D721Med (cell line): Measurements from ENCODE around the gene PLIN5.

Source experiments
- DNase-seq: peaks from one replicate; pipeline ENCODE4 v3.0.0; 2011; ENCODE audit warnings: low spot score; ENCODE audit not compliant: insufficient read length
- FAIRE-seq: peaks from 2 replicates; lab custom pipeline; 2011; peaks lifted over from hg19 to GRCh38; lab: Jason Lieb, UNC
- TF ChIP-seq, protein P1 (sequence below): IDR thresholded peaks from 2 replicates; pipeline ENCODE4 v1.5.1; 2012; ENCODE audit warnings: mild to moderate bottlenecking, control low read depth; ENCODE audit not compliant: insufficient read depth; ENCODE audit errors: missing control alignments

PLIN5 gene

DNA sequence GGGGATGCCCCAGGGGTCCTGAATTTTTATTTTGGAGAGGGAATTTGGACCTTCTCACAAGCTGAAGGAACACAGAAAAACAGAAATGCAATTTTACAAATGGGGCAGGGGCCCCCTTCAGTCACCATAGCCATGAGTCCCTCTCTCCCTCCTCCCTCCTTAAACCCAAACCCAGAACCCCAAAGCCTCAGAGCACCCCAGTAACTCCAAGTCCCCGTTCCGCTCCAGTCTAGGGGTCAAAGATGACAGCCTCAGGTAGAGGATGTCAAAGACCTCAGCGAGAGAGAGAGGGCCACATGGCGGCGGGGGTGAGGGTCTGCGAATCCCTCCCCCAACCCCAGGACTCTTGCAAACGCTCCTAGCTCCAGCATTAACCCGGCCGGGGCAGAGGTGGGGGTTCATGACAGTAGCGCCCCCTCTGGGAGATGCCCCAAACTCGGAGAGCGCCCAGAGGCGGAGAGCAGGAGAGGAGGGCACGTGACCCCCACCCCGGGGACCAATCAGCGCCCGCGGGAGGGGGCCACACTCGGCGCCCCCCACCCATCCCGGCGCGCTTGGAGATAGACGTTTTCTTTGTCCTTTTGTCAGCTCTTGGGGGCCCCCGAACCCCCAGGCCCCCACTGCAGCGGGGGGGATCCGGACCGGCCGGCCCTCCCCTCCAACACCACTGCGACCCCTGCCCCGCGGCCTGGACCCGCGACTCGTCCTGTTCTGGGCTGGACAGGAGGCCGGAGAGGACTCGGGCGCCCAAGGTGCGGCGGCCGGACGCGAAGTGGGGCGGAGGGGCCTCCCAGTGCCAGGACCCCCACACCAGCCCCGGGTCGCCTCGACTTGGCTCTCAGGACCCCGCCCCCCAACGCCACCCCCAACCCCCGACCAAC lies 45.2 kb upstream of the PLIN5 start:
- TF ChIP-seq, protein P1, sequence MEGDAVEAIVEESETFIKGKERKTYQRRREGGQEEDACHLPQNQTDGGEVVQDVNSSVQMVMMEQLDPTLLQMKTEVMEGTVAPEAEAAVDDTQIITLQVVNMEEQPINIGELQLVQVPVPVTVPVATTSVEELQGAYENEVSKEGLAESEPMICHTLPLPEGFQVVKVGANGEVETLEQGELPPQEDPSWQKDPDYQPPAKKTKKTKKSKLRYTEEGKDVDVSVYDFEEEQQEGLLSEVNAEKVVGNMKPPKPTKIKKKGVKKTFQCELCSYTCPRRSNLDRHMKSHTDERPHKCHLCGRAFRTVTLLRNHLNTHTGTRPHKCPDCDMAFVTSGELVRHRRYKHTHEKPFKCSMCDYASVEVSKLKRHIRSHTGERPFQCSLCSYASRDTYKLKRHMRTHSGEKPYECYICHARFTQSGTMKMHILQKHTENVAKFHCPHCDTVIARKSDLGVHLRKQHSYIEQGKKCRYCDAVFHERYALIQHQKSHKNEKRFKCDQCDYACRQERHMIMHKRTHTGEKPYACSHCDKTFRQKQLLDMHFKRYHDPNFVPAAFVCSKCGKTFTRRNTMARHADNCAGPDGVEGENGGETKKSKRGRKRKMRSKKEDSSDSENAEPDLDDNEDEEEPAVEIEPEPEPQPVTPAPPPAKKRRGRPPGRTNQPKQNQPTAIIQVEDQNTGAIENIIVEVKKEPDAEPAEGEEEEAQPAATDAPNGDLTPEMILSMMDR: peak; percentile 26
- FAIRE-seq: no peak
- DNase-seq: no peak

DNA sequence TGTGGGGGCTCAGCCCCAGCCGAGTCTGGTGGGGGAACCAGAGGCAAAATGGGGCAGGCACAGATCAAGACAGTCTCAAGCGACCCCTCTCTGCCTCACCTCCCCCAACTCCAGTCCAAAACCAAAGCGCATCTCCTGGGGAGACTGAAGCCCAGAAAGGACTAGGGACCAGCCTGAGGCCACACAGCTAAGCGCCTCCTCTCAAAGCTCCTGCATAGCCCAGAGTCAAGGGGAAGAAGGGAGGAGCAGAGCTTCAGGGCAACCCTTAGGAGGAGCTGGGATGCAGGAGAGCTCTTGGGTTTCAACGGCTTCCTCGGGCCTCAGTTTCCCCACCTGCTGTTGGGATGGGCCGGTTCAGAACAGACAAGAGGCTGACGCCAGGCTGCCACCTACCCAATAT lies 44.4 kb upstream of the PLIN5 start:
- TF ChIP-seq, protein P1: no peak
- FAIRE-seq: no peak
- no peak for DNase-seq

DNA sequence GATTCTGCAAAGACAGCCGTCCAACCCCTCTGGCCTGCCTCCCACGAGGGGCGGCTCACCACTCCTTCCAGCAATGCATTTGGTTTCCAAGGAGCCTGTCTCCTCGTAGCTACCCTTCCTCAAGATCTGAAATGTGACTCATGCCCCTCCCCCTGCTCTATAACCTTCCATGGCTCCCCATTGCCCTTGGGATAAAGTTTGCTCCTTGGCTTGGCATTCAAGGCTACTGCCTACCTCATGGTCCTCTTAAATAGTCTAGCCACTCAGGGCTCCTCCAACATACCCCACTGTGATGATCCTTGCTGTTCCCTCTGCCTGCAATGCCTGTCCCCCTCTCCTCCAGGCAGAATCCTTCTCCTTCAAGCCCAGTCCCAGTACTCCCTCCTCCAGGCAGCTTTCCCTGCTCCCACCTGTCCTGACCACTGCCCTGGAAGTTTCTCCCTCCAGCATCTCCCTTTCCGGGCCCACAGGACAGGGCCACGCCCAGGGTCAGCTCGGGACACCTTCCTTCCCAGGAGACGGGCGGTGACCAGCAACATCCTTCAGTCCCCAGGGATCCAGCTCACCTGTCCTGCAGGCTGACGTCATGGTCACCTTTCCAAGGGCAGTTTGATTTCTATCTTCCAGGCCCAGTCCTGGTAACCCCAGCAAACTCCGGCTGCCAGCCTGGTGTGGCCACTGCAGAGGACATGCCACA lies 43.7 kb upstream of the PLIN5 start:
- FAIRE-seq (no peak), DNase-seq (no peak)
- TF ChIP-seq, protein P1: no peak

DNA sequence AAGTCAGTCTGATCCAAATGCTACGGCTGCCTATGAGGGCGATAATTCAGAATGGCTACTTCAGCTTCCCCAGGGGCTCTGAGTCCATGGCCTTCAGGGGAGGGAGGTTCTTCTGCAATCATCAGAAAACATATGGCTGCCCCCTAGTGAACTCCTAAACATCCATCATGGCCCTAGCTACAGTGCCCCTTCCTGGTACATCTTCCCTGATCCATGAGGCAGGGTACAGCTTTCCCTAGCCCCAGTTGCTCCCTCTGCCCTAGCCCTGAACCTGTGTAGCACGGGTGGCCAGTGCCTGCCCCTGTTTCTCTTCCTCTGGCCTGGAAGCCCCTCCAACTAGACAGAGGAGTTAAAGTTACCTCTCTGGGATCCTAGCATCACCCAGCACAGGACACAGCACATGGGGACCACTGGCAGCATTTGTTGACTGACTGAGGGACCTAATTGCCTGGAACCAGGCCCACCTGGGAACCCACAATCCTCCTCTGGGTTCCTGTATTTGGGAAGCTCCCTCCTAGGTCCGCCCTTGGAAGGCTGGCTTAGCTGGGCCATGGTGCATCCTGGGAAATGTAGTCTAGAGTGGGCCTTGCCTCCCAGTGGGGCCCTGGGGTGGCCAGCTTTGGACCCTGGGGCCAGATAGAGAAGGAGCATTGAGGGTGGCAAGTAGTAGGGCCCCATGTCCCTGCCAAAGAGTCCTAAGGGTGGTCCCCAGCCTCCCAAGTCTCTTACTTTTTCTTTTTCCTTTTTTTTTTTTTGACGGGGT lies 42.2 kb upstream of the PLIN5 start:
- no peak for DNase-seq
- FAIRE-seq: no peak
- TF ChIP-seq, protein P1: no peak

DNA sequence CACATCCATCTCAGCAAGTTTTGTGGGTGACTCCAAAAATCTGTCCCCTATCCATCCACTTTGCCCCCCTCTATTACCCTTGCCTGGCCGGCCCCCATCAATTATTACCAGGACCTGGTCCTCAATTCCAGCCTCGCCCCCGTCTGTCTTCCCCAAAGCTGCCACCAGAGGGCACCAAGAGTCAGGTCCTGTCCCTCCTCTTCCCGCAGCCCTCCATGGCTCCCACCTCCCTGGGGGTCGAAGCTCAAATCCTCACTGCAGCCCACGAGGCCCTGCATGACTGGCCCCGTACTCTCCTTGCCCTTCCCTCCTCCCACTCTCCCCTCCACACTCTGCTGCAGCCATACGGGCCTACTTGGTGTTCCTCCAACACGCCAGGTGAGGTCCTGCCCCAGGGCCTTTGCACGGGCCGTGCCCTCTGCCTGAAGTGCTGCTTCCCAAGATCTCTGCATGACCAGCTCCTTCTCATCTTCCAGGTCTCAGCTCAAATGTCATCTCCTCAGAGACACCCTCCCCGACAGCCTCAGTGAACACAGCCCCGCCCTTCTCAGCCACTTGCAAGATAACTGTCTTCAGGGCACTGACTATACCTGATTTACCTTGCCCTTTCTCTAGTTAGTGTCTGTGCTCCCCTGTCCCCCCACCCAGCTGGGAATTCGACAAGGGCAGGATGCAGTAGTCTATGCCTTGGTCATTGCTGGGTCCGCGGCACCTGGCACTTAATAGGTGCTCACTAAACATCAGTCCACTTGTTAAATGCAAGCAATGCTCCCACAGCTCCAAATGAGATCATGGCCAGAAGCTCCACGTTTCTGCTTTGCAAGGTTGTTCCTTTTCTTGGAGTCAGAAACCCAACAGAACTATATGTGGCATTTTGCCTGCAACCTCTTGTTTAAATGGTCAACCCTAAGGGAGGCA lies 41.3 kb upstream of the PLIN5 start:
- no peak for FAIRE-seq
- TF ChIP-seq, protein P1: peak; percentile 77
- peak; percentile 75 for DNase-seq

DNA sequence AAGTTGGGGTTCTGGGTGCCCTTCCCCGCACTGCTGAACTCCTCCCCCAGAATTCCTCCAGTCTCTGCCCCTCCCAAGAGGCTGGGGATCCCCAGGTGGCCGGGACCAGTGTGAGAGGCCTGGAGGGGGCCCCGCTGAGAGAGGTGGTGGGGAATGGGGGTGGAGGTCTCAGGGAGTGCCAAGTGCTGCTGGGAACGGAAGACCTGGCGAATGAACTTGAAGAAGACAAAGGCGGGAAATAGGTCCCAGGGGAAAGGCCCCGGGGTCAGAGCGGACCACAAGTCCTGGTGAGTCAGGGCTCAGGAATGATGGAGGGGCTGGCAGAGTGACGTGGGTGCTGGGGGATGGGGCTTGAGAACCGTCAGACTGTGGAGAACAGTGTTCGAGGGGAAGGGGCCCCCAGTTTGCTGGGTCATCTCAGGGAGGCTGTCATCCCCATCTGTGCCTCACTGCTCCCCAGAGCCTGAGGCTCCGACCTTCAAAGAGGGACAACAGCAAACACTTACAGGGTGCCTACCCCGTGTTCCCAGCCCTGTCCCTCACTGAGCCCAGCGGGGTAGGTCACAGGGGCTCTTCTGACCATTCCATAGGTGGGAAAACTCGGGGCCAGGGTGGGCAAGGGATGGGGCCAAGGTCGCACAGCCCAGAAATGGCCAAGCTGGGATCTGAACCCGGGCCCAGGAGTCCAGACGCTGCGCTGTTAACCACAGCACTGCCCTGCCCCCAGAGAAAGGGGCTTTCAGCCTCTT lies 40.4 kb upstream of the PLIN5 start:
- TF ChIP-seq, protein P1: no peak
- FAIRE-seq (no peak), DNase-seq (no peak)
